ENCODE measurements around the gene DENND1A.

The DENND1A gene

GRCh38 chr9:123796618-123797484 lies 133.1 kb downstream of the DENND1A start:
- Histone ChIP-seq H3K4me3 (ENCODE audit: insufficient read depth, low read depth, low read length) (no peak overlapping the region), H3K4me1 (ENCODE audit: control insufficient read depth, insufficient read depth, low read length) (no peaks in the 10 kb centered on the region), H3K36me3 (ENCODE audit: control insufficient read depth, insufficient read depth, low read length) (no peaks in the 10 kb centered on the region), H3K27me3 (ENCODE audit: control insufficient read depth, insufficient read depth, low read length, poor library complexity, severe bottlenecking) (no peaks in the 10 kb centered on the region), H3K9me3 (ENCODE audit: control insufficient read depth, low read length) (no peaks in the 10 kb centered on the region), H3K27ac (ENCODE audit: insufficient read depth, low read depth, low read length, poor library complexity, severe bottlenecking) (no peak overlapping the region)
- WGBS, 2 experiments: 90 to 91% methylated on average over 5 to 7 of the region's 7 CpGs

GRCh38 chr9:123796094-123796493 lies 133.8 kb downstream of the DENND1A start:
- no peaks in the 10 kb centered on the region for H3K4me1 ChIP-seq (ENCODE audit: control insufficient read depth, insufficient read depth, low read length)
- no peaks in the 10 kb centered on the region for H3K9me3 ChIP-seq (ENCODE audit: control insufficient read depth, low read length)
- H3K4me3 ChIP-seq (ENCODE audit: insufficient read depth, low read depth, low read length): no peak overlapping the region
- H3K27me3 ChIP-seq (ENCODE audit: control insufficient read depth, insufficient read depth, low read length, poor library complexity, severe bottlenecking): no peaks in the 10 kb centered on the region
- WGBS, 2 experiments: 94 to 96% methylated on average over 2 of the region's 2 CpGs
- no peaks in the 10 kb centered on the region for H3K36me3 ChIP-seq (ENCODE audit: control insufficient read depth, insufficient read depth, low read length)
- H3K27ac ChIP-seq (ENCODE audit: insufficient read depth, low read depth, low read length, poor library complexity, severe bottlenecking): no peak overlapping the region

GRCh38 chr9:123795336-123795735 lies 134.6 kb downstream of the DENND1A start:
- Histone ChIP-seq H3K27me3 (ENCODE audit: control insufficient read depth, insufficient read depth, low read length, poor library complexity, severe bottlenecking) (no peaks in the 10 kb centered on the region), H3K27ac (ENCODE audit: insufficient read depth, low read depth, low read length, poor library complexity, severe bottlenecking) (no peak overlapping the region), H3K36me3 (ENCODE audit: control insufficient read depth, insufficient read depth, low read length) (no peaks in the 10 kb centered on the region), H3K4me3 (ENCODE audit: insufficient read depth, low read depth, low read length) (no peak overlapping the region), H3K4me1 (ENCODE audit: control insufficient read depth, insufficient read depth, low read length) (no peaks in the 10 kb centered on the region), H3K9me3 (ENCODE audit: control insufficient read depth, low read length) (no peaks in the 10 kb centered on the region)
- 93 to 94% methylated on average over 6 to 7 of the region's 7 CpGs for WGBS, 2 experiments

GRCh38 chr9:123792501-123792900 lies 137.4 kb downstream of the DENND1A start:
- H3K36me3 ChIP-seq (ENCODE audit: control insufficient read depth, insufficient read depth, low read length): no peaks in the 10 kb centered on the region
- no peak overlapping the region for H3K4me3 ChIP-seq (ENCODE audit: insufficient read depth, low read depth, low read length)
- H3K9me3 ChIP-seq (ENCODE audit: control insufficient read depth, low read length): no peaks in the 10 kb centered on the region
- WGBS, 2 experiments: 96 to 98% methylated on average over 4 of the region's 4 CpGs
- H3K27me3 ChIP-seq (ENCODE audit: control insufficient read depth, insufficient read depth, low read length, poor library complexity, severe bottlenecking): no peaks in the 10 kb centered on the region
- H3K4me1 ChIP-seq (ENCODE audit: control insufficient read depth, insufficient read depth, low read length): peaks cover 9% of the 10 kb centered on the region
- H3K27ac ChIP-seq (ENCODE audit: insufficient read depth, low read depth, low read length, poor library complexity, severe bottlenecking): no peak overlapping the region

GRCh38 chr9:123789554-123790292 lies 140.2 kb downstream of the DENND1A start:
- Histone ChIP-seq H3K4me1 (ENCODE audit: control insufficient read depth, insufficient read depth, low read length) (peaks cover 9% of the 10 kb centered on the region), H3K27me3 (ENCODE audit: control insufficient read depth, insufficient read depth, low read length, poor library complexity, severe bottlenecking) (no peaks in the 10 kb centered on the region), H3K4me3 (ENCODE audit: insufficient read depth, low read depth, low read length) (no peak overlapping the region), H3K9me3 (ENCODE audit: control insufficient read depth, low read length) (no peaks in the 10 kb centered on the region), H3K36me3 (ENCODE audit: control insufficient read depth, insufficient read depth, low read length) (no peaks in the 10 kb centered on the region), H3K27ac (ENCODE audit: insufficient read depth, low read depth, low read length, poor library complexity, severe bottlenecking) (no peak overlapping the region)
- 66 to 70% methylated on average over 4 of the region's 5 CpGs for WGBS, 2 experiments

GRCh38 chr9:123787416-123787815 lies 142.5 kb downstream of the DENND1A start:
- H3K4me3 ChIP-seq (ENCODE audit: insufficient read depth, low read depth, low read length): no peak overlapping the region
- WGBS, 2 experiments: 100% methylated on average over 1 of the region's 1 CpG; no CpG with 5 or more reads in 1 of the 2 experiments
- no peaks in the 10 kb centered on the region for H3K36me3 ChIP-seq (ENCODE audit: control insufficient read depth, insufficient read depth, low read length)

GRCh38 chr9:123784518-123784917 lies 145.4 kb downstream of the DENND1A start:
- H3K27ac ChIP-seq (ENCODE audit: insufficient read depth, low read depth, low read length, poor library complexity, severe bottlenecking): no peak overlapping the region
- H3K36me3 ChIP-seq (ENCODE audit: control insufficient read depth, insufficient read depth, low read length): no peaks in the 10 kb centered on the region
- 100% methylated on average over 1 of the region's 1 CpG; no CpG with 5 or more reads in 1 of the 2 experiments for WGBS, 2 experiments
- no peak overlapping the region for H3K4me3 ChIP-seq (ENCODE audit: insufficient read depth, low read depth, low read length)
- H3K9me3 ChIP-seq (ENCODE audit: control insufficient read depth, low read length): no peaks in the 10 kb centered on the region
- H3K4me1 ChIP-seq (ENCODE audit: control insufficient read depth, insufficient read depth, low read length): peaks cover 4% of the 10 kb centered on the region
- no peaks in the 10 kb centered on the region for H3K27me3 ChIP-seq (ENCODE audit: control insufficient read depth, insufficient read depth, low read length, poor library complexity, severe bottlenecking)

More at GRCh38 chr9:123787416-123787815, 142.5 kb downstream of the DENND1A start:
- Histone ChIP-seq H3K27ac (ENCODE audit: insufficient read depth, low read depth, low read length, poor library complexity, severe bottlenecking) (no peak overlapping the region), H3K27me3 (ENCODE audit: control insufficient read depth, insufficient read depth, low read length, poor library complexity, severe bottlenecking) (no peaks in the 10 kb centered on the region), H3K4me1 (ENCODE audit: control insufficient read depth, insufficient read depth, low read length) (peaks cover 9% of the 10 kb centered on the region), H3K9me3 (ENCODE audit: control insufficient read depth, low read length) (no peaks in the 10 kb centered on the region)

- H3K36me3 ChIP-seq (ENCODE audit: control insufficient read depth, insufficient read depth, low read length): no peaks in the 10 kb centered on the region
- H3K27ac ChIP-seq (ENCODE audit: insufficient read depth, low read depth, low read length, poor library complexity, severe bottlenecking): no peak overlapping the region
- no peaks in the 10 kb centered on the region for H3K27me3 ChIP-seq (ENCODE audit: control insufficient read depth, insufficient read depth, low read length, poor library complexity, severe bottlenecking)
- no peaks in the 10 kb centered on the region for H3K9me3 ChIP-seq (ENCODE audit: control insufficient read depth, low read length)
- no peak overlapping the region for H3K4me3 ChIP-seq (ENCODE audit: insufficient read depth, low read depth, low read length)
- peaks cover 4% of the 10 kb centered on the region for H3K4me1 ChIP-seq (ENCODE audit: control insufficient read depth, insufficient read depth, low read length)
- WGBS, 2 experiments: 93 to 95% methylated on average over 8 of the region's 8 CpGs
These were observed 151.6 kb downstream of the DENND1A start for GRCh38 chr9:123778232-123778902.

GRCh38 chr9:123776708-123777537 lies 153.0 kb downstream of the DENND1A start:
- WGBS, 2 experiments: 77 to 83% methylated on average over 7 of the region's 7 CpGs
- Histone ChIP-seq H3K4me1 (ENCODE audit: control insufficient read depth, insufficient read depth, low read length) (peaks cover 4% of the 10 kb centered on the region), H3K4me3 (ENCODE audit: insufficient read depth, low read depth, low read length) (no peak overlapping the region)

More at GRCh38 chr9:123776708-123777537, 153.0 kb downstream of the DENND1A start:
- H3K27me3 ChIP-seq (ENCODE audit: control insufficient read depth, insufficient read depth, low read length, poor library complexity, severe bottlenecking): no peaks in the 10 kb centered on the region
- H3K27ac ChIP-seq (ENCODE audit: insufficient read depth, low read depth, low read length, poor library complexity, severe bottlenecking): no peak overlapping the region
- H3K36me3 ChIP-seq (ENCODE audit: control insufficient read depth, insufficient read depth, low read length): no peaks in the 10 kb centered on the region
- H3K9me3 ChIP-seq (ENCODE audit: control insufficient read depth, low read length): no peaks in the 10 kb centered on the region

All from ectodermal cell (in vitro differentiated cells).